HG02970 (cell line): ENCODE measurements around the gene TMED9.
A peak's percentile ranks its signal among the peaks of the same experiment; 100 is the strongest.

Experiments used
- ATAC-seq: cut with Tn5 transposase; IDR thresholded peaks from one replicate; pipeline ENCODE4 v1.9.1; 2021; ENCODE audit warnings: mild to moderate bottlenecking, moderate library complexity, moderate number of reproducible peaks; ENCODE audit not compliant: unreplicated experiment, low FRiP score

TMED9 gene

DNA sequence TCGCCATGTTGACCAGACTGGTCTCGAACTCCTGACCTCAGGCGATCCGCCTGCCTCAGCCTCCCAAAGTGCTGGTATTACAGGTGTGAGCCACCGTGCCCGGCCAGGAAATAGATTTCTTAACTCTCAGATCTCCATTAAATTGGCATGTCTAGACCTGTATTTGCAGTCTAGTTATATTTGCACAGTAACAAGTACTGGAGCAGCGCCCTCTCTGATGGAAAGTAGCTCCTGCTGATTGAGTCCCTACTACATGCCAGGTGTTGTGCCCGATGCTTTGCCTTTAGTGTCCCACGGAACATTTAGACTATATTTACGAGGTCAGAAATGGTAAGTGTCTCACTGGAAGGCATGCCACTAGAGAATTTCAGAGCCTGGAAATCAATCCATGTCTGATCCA is 15.8 kb upstream of the TMED9 start:
- ATAC-seq = no peak

GRCh38 chr5:177578316-177578715 is 13.7 kb upstream of the TMED9 start:
- no peak for ATAC-seq

DNA sequence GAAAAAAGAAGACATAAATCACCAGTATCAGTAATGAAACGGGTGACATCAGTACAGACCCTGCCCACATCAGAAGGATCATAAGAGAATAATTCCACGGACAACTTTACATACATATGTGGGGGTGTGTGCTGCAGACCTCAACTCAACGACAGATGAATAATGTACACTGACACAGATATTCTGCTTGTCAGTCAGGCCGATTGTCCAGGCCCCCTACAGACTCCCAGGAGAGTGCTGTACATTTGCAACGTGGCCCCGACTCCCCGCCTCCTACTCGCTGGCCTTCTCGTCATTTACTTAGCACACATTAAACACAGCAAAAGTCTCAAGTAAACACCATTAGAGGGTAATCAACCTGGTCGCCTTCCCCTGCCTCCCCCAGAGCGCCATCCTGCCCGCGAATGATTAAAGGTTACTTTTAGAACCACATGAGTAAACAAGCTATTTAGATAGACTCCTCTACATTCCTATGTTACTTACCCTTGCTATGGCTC is 3.5 kb upstream of the TMED9 start:
- no peak for ATAC-seq

GRCh38 chr5:177590406-177590805 is 1.6 kb upstream of the TMED9 start:
- no peak for ATAC-seq

DNA sequence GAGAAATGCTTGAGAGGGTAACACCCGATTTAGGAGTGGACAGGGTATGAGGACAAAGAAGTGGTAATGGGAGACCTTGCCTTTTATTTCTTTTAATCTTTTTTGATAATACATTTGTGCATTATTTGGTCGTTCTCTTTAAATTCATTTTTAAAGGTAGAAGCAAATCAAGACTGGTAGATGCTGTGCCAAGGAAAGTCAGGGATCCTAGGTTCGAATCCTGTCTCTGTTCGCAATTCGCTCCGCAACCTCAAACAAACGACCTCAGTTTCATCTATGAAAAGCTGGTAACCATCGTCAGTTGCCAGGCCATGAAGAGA is 353 bp upstream of the TMED9 start:
- ATAC-seq = no peak

- no peak for ATAC-seq
These were observed 902 bp downstream of the TMED9 start for GRCh38 chr5:177592905-177593304.

GRCh38 chr5:177593511-177593910 is 1.5 kb downstream of the TMED9 start:
- no peak for ATAC-seq

- ATAC-seq = no peak
These were observed 2.1 kb downstream of the TMED9 start for GRCh38 chr5:177594071-177594470.

DNA sequence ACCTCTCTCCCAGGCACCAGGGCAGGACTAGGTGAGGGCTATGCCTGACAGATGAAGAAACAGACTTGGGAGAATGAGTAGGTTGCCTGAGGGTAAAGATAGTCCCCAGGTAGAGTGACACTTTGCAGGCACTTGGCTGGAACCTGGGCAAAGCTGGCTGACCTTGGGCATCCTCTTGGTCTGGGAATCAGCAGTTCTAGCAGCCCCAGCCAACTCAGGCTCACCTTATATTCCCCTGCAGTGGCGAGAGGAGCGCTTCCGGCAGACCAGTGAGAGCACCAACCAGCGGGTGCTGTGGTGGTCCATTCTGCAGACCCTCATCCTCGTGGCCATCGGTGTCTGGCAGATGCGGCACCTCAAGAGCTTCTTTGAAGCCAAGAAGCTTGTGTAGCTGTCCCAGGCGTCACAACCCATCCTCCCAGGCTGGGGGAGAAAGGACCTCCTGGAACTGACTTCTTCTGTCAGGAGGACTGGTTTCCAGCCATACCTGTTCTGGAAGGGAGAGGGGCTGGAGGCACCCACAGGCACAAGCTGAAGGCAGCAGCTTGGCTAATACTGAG is 3.1 kb downstream of the TMED9 start:
- no peak for ATAC-seq

DNA sequence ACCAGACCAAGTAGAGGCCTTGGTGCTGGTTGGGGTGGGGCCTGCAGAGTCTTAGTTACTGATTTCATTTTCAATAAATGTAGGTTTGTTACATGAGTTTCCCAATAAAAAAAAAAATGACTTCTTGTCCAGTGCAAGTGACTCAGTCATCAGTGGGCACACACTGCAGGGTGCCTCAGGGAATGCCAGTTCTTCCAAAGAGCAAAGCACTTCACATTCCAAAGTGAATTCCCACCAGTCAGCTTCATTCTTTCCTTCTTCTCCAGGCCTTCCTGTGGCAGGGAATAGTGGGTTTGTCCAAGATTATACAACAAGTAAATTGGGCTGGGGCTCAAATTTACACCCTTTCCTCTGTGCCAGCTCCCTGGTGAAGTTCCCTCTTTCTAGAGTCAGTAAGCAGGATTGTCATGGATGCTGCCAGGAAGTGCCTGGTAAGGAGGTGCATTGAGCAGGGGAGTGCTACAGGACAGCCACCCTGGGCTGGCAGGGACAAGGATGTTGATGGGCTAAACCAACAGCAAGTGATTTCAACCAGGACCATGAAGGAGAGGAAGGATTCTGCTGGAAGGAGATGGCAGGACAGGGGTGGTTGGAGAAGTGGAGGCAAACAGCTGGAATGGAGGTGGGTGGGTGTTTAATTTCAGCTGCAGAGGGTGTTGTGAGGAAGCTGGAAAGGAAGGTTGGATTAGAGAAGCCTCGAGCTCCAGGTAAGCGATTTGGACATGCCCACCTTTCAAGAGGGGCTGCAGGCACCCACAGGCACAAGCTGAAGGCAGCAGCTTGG is 4.2 kb downstream of the TMED9 start:
- no peak for ATAC-seq

- no peak for ATAC-seq
These were observed 4.8 kb downstream of the TMED9 start for GRCh38 chr5:177596775-177597238.

GRCh38 chr5:177598477-177598876 is 6.5 kb downstream of the TMED9 start:
- ATAC-seq = no peak

DNA sequence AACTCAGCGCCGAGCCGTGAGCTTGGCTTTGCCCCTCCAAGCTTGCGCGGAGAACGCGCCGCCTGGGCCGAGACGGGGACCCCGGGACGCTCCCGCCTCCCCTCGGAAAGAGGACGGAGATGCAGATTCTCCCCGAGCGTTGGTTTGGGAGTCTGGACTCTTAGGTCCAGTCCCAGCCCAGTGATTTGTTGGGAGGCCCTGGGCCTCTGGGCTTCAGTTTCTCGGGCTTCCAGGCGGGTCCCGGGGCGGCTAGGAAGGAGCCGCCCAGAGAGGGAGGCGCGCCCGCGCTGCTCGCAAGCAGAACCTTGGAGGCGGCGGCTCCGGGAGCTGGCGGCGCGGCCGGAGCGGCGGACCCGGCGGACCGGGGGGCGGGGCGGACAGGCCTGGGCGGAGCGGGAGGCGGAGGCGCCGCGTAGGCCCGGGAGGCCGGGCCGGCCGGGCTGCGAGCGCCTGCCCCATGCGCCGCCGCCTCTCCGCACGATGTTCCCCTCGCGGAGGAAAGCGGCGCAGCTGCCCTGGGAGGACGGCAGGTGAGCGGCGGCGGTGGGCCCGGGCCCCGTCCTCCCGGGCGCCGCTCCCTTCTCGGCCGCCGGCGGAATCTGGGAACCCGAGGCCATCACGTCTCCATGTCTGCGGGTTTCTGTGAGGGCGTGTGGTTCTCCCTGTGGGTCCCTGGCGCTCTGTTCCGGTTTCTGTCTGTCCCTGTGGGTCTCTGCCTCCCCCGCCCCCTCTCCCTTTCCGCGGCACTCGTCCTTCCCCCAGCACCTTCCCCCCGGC is 7.9 kb downstream of the TMED9 start, which contains the start of gene B4GALT7:
Gene B4GALT7, plus strand, starts transcription at position 402 of the 777 bp plus-strand sequence. Its CDS starts 79 bp downstream, at position 481.
- peak; percentile 88 for ATAC-seq

DNA sequence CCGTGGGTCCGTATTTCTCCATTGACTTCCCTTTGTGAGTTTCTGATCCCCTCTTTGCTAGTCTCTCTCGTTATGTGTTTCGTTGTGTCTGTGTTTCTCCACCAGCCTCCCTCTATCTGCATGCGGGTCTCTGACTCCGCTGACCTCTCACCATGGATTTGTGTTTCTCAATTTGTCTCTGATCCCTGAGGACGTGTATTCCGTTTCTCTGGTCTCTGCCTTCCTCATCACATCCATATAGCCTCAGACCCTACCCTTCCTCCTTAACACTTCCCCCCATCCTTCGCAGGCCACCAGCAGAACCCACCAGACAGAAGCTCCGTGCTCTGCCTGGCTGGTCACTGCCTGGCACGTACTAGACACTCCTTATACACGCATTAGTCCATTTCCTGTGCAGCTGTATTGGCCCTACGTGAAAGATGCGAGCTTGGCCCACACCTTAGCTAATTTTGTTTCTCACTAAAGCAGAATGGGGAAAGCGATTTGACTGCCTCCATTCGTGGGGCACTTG is 8.6 kb downstream of the TMED9 start:
- no peak for ATAC-seq

GRCh38 chr5:177601126-177601525 is 9.1 kb downstream of the TMED9 start:
- no peak for ATAC-seq

DNA sequence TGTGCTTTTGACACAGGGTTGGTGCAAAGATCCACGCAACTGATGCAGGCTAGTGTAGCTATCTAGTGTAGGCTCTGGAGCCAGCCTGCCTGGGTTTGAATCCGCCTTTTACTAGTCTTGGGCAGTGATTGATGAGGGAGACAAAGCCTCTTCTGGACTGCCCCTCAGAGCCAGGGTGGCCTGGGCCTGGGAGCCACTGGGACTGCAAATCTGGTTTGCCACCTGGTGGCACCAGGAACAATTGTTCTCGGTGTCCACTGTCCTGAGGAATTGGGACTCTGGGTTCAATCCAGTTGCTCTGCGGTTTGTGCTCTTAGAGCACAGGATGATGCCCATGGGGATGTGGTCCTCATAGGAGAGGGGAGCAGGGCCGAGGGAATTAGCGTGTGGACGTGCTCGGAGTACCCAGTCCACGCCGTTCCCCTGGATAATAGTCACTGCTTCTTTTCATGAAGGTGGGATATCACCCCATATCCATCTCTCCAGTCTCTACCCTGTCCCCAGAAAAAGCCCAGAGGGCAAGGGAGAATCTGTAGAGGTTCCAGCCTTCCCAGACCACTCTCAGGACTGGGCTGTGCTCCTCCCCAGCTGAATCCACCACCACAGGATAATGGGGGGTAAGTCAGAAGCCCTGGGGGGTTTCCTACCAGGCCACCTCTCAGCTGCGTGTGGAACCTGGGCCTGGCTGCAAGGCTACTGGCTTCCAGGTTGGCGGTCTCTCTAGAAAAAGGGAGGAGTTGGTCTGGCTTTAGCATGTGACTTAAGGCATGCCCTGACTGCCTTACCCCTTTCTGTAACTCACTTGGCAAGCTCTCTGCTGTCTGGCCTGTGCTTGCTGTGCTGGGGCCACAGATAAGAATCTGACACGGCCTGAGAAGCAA is 9.8 kb downstream of the TMED9 start:
- no peak for ATAC-seq

DNA sequence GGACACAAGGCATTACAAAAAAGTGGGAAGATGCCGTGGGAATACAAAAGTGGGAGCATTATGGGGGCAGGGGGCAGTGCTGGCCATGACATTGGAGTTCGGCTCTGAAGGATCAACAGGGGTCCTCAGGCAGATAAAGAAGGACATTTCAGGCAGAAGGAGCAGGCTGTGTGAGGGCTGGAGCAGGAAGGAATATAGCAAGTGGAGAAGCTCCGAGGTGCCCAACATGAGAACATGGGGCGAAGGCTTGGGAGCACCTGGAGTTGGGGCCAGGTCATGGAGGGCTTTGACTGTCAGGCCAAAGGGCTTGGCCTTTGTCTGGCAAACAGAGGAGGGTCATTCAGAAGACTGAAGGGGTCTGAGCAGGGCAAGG is 10.4 kb downstream of the TMED9 start:
- no peak for ATAC-seq

GRCh38 chr5:177603631-177604030 is 11.6 kb downstream of the TMED9 start:
- no peak for ATAC-seq

DNA sequence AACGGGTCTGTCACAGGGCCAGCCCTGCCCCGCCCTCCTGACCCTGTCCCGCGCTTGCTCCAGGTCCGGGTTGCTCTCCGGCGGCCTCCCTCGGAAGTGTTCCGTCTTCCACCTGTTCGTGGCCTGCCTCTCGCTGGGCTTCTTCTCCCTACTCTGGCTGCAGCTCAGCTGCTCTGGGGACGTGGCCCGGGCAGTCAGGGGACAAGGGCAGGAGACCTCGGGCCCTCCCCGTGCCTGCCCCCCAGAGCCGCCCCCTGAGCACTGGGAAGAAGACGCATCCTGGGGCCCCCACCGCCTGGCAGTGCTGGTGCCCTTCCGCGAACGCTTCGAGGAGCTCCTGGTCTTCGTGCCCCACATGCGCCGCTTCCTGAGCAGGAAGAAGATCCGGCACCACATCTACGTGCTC is 12.1 kb downstream of the TMED9 start:
- no peak for ATAC-seq

DNA sequence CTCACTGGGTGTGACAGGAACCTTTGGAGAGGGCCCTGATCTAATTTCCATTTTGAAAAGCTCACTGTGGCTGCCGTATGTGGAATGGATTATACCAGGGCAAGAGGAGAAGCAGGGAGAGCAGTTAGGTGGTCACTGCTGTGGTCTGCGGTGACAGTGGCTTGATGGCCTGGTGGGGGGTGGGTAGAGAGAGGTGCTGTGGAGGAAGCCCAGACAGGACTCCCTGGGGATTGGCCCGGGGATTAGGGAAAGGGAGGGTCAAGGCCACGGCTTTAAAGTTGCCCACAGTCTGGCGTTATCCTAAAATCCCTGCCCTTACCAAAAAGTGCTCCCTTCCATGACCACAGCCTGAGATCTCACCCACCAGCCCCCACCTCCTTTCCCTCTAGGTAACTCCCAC is 12.7 kb downstream of the TMED9 start:
- no peak for ATAC-seq
